ENCODE results near the gene FBXO21. TPM values are rescaled to one million over a fixed set of nuclear protein-coding genes. Genes with fewer than 3 reads are reported as not detected.

The FBXO21 gene
- total RNA-seq, 1 donor from 2014 or later = 32.0 TPM

GRCh38 chr12:117216686-117217085, 26.4 kb upstream of the FBXO21 start:
- Mint-ChIP-seq H3K36me3 (ENCODE audit: low read depth, unreplicated experiment) (no peaks in the 10 kb centered on the region), H3K9me3 (ENCODE audit: unreplicated experiment) (no peaks in the 10 kb centered on the region), H3K4me3 (ENCODE audit: unreplicated experiment) (no peak overlapping the region), H3K27ac (ENCODE audit: unreplicated experiment) (no peak overlapping the region), H3K27me3 (ENCODE audit: low read depth, unreplicated experiment) (peaks cover 35% of the 10 kb centered on the region), H3K4me1 (ENCODE audit: low read depth, unreplicated experiment) (peaks cover 3% of the 10 kb centered on the region)
- no peaks in the 10 kb centered on the region for H3K4me1 ChIP-seq (ENCODE audit: insufficient read depth, low read length)
- no peaks in the 10 kb centered on the region for H4K20me1 ChIP-seq (ENCODE audit: insufficient read depth, low read length)
- no peaks in the 10 kb centered on the region for H3K36me3 ChIP-seq (ENCODE audit: insufficient read depth, low read length)
- H3K27me3 ChIP-seq (ENCODE audit: insufficient read depth, low read length) = peaks cover 7% of the 10 kb centered on the region
- no peak overlapping the region for H3K27ac ChIP-seq (ENCODE audit: low read depth, low read length)
- no peak overlapping the region for H3K9ac ChIP-seq (ENCODE audit: low read length)
- no peak overlapping the region for H3K4me2 ChIP-seq (ENCODE audit: low read length)
- H3K79me2 ChIP-seq (ENCODE audit: insufficient read depth, low read length) = no peaks in the 10 kb centered on the region
- H3K4me3 ChIP-seq (ENCODE audit: insufficient read depth, low read depth, low read length) = no peak overlapping the region
- TF ChIP-seq EZH2 (IDR thresholded peaks at IDR 0.05; ENCODE audit: insufficient read depth, low read length) = no peak
- DNase-seq (ENCODE audit: low read depth) = no peak
- no peak for FAIRE-seq
- no peaks in the 10 kb centered on the region for H3K9me3 ChIP-seq (ENCODE audit: insufficient read depth, low read depth, low read length)
- H2AFZ ChIP-seq (ENCODE audit: low read depth, low read length) = no peak overlapping the region

DNA sequence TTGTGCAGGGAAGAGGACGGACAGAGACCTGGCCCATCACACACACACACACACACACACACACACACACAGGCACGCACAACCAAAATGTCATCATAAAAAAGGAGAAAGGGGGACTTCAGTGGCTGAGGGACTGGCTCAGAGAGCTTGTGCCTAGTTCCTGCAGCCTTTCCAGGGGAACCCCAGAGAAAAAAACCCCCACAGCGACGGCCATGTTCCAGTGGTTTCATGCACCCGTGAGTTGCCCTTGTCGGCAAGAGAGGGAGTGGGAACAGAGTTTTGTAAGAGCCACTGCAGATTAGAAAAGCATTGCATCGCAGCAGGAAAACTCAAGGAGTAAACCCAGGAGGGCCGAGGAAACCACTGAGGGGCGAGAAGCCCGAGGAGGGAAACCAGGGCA, 24.5 kb upstream of the FBXO21 start:
- H3K9me3 Mint-ChIP-seq (ENCODE audit: unreplicated experiment) = no peaks in the 10 kb centered on the region
- H3K36me3 Mint-ChIP-seq (ENCODE audit: low read depth, unreplicated experiment) = no peaks in the 10 kb centered on the region
- Histone ChIP-seq H3K9ac (ENCODE audit: low read length) (no peak overlapping the region), H3K27ac (ENCODE audit: low read depth, low read length) (no peak overlapping the region), H3K9me3 (ENCODE audit: insufficient read depth, low read depth, low read length) (no peaks in the 10 kb centered on the region), H3K4me1 (ENCODE audit: insufficient read depth, low read length) (no peaks in the 10 kb centered on the region), H2AFZ (ENCODE audit: low read depth, low read length) (no peak overlapping the region), H3K27me3 (ENCODE audit: insufficient read depth, low read length) (peaks cover 7% of the 10 kb centered on the region), H3K4me3 (ENCODE audit: insufficient read depth, low read depth, low read length) (no peak overlapping the region), H3K79me2 (ENCODE audit: insufficient read depth, low read length) (no peaks in the 10 kb centered on the region), H3K4me2 (ENCODE audit: low read length) (no peak overlapping the region), H3K36me3 (ENCODE audit: insufficient read depth, low read length) (no peaks in the 10 kb centered on the region), H4K20me1 (ENCODE audit: insufficient read depth, low read length) (no peaks in the 10 kb centered on the region)
- H3K4me1 Mint-ChIP-seq (ENCODE audit: low read depth, unreplicated experiment) = peaks cover 3% of the 10 kb centered on the region
- DNase-seq (ENCODE audit: low read depth) = no peak
- no peak overlapping the region for H3K4me3 Mint-ChIP-seq (ENCODE audit: unreplicated experiment)
- TF ChIP-seq CTCF (IDR thresholded peaks at IDR 0.05; ENCODE audit: insufficient read depth, low read depth, low read length) (no peak), EZH2 (IDR thresholded peaks at IDR 0.05; ENCODE audit: insufficient read depth, low read length) (no peak)
- H3K27me3 Mint-ChIP-seq (ENCODE audit: low read depth, unreplicated experiment) = peaks cover 38% of the 10 kb centered on the region
- no peak overlapping the region for H3K27ac Mint-ChIP-seq (ENCODE audit: unreplicated experiment)
- FAIRE-seq = no peak

GRCh38 chr12:117213295-117213808, 23.1 kb upstream of the FBXO21 start:
- no peaks in the 10 kb centered on the region for H3K4me1 ChIP-seq (ENCODE audit: insufficient read depth, low read length)
- Mint-ChIP-seq H3K36me3 (ENCODE audit: low read depth, unreplicated experiment) (no peaks in the 10 kb centered on the region), H3K9me3 (ENCODE audit: unreplicated experiment) (no peaks in the 10 kb centered on the region), H3K27ac (ENCODE audit: unreplicated experiment) (no peak overlapping the region), H3K4me1 (ENCODE audit: low read depth, unreplicated experiment) (peaks cover 3% of the 10 kb centered on the region), H3K4me3 (ENCODE audit: unreplicated experiment) (no peak overlapping the region), H3K27me3 (ENCODE audit: low read depth, unreplicated experiment) (peaks cover 33% of the 10 kb centered on the region)
- no peak overlapping the region for H3K4me2 ChIP-seq (ENCODE audit: low read length)
- H3K36me3 ChIP-seq (ENCODE audit: insufficient read depth, low read length) = no peaks in the 10 kb centered on the region
- H3K9ac ChIP-seq (ENCODE audit: low read length) = no peak overlapping the region
- no peak overlapping the region for H3K27ac ChIP-seq (ENCODE audit: low read depth, low read length)
- no peaks in the 10 kb centered on the region for H3K79me2 ChIP-seq (ENCODE audit: insufficient read depth, low read length)
- peaks cover 7% of the 10 kb centered on the region for H3K27me3 ChIP-seq (ENCODE audit: insufficient read depth, low read length)
- no peaks in the 10 kb centered on the region for H4K20me1 ChIP-seq (ENCODE audit: insufficient read depth, low read length)
- H3K9me3 ChIP-seq (ENCODE audit: insufficient read depth, low read depth, low read length) = no peaks in the 10 kb centered on the region
- H2AFZ ChIP-seq (ENCODE audit: low read depth, low read length) = no peak overlapping the region
- TF ChIP-seq CTCF (IDR thresholded peaks at IDR 0.05; ENCODE audit: insufficient read depth, low read depth, low read length) = no peak
- TF ChIP-seq EZH2 (IDR thresholded peaks at IDR 0.05; ENCODE audit: insufficient read depth, low read length) = no peak
- no peak overlapping the region for H3K4me3 ChIP-seq (ENCODE audit: insufficient read depth, low read depth, low read length)
- DNase-seq (ENCODE audit: low read depth) = no peak
- FAIRE-seq = no peak

Measured in astrocyte (in vitro differentiated cells and primary cell).